ENCODE data around the gene CLASP2. TPM values are rescaled to one million over a fixed set of nuclear protein-coding genes. Genes with fewer than 3 reads are reported as not detected.

CLASP2 gene
- polyA plus RNA-seq, 3 donors, result 10.1 to 16.1 (median 13.9) TPM

- Histone ChIP-seq H3K9me3 (replicated peaks in 1 of 2; ENCODE audit: control insufficient read depth in 1 of 2, insufficient read depth in 1 of 2, low read length in 2 of 2) (peaks cover 13 to 17% of the 10 kb centered on the region in 2 donors), H3K4me2 (replicated peaks; ENCODE audit: extremely low read depth, low read length, poor library complexity, severe bottlenecking) (no peak overlapping the region), H4K20me1 (ENCODE audit: insufficient read depth, low read length) (no peaks in the 10 kb centered on the region), H3K27me3 (ENCODE audit: control insufficient read depth in 2 of 2, insufficient read depth in 2 of 2, low read length in 2 of 2) (no peaks in the 10 kb centered on the region), H3K9ac (ENCODE audit: insufficient read depth, low read length, poor library complexity, severe bottlenecking) (no peak overlapping the region), H2AFZ (ENCODE audit: insufficient read depth, low read depth, low read length, poor library complexity, severe bottlenecking) (no peak overlapping the region), H3K4me3 (replicated peaks in 1 of 3; ENCODE audit: low read depth in 2 of 3, low read length in 3 of 3) (no peak overlapping the region), H3K36me3 (replicated peaks in 1 of 2; ENCODE audit: control insufficient read depth in 1 of 2, insufficient read depth in 2 of 2, low read length in 2 of 2) (no peaks in the 10 kb centered on the region), H3K4me1 (ENCODE audit: control insufficient read depth in 1 of 2, insufficient read depth in 2 of 2, low read length in 2 of 2) (peaks cover 45 to 50% of the 10 kb centered on the region in 2 donors), H3K79me2 (ENCODE audit: insufficient read depth, low read length) (no peaks in the 10 kb centered on the region), H3K27ac (ENCODE audit: low read depth in 1 of 2, low read length in 2 of 2) (no peak overlapping the region)
- H3K4me3 Mint-ChIP-seq, result no peak overlapping the region
- no peaks in the 10 kb centered on the region for H3K36me3 Mint-ChIP-seq
- intact Hi-C loops (cut with micrococcal nuclease), result no loop called here
- no peak for DNase-seq
- H3K4me1 Mint-ChIP-seq, result peaks cover 48% of the 10 kb centered on the region
- no peak overlapping the region for H3K27ac Mint-ChIP-seq
- TF ChIP-seq, protein P1, sequence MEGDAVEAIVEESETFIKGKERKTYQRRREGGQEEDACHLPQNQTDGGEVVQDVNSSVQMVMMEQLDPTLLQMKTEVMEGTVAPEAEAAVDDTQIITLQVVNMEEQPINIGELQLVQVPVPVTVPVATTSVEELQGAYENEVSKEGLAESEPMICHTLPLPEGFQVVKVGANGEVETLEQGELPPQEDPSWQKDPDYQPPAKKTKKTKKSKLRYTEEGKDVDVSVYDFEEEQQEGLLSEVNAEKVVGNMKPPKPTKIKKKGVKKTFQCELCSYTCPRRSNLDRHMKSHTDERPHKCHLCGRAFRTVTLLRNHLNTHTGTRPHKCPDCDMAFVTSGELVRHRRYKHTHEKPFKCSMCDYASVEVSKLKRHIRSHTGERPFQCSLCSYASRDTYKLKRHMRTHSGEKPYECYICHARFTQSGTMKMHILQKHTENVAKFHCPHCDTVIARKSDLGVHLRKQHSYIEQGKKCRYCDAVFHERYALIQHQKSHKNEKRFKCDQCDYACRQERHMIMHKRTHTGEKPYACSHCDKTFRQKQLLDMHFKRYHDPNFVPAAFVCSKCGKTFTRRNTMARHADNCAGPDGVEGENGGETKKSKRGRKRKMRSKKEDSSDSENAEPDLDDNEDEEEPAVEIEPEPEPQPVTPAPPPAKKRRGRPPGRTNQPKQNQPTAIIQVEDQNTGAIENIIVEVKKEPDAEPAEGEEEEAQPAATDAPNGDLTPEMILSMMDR (IDR thresholded peaks at IDR 0.05), result no peak
- no peaks in the 10 kb centered on the region for H3K27me3 Mint-ChIP-seq (ENCODE audit: low read depth in 3 of 3)
- no CpG with 5 or more reads among the region's 2 CpGs for WGBS (ENCODE audit: insufficient coverage)
- peaks cover 8 to 22% (median 17%) of the 10 kb centered on the region in 7 donors for H3K9me3 Mint-ChIP-seq
Observed at GRCh38 chr3:33751336-33751735, 33.3 kb upstream of the CLASP2 start.

GRCh38 chr3:33750211-33750548 is 32.1 kb upstream of the CLASP2 start:
- Histone ChIP-seq H2AFZ (ENCODE audit: insufficient read depth, low read depth, low read length, poor library complexity, severe bottlenecking) (no peak overlapping the region), H3K36me3 (replicated peaks in 1 of 2; ENCODE audit: control insufficient read depth in 1 of 2, insufficient read depth in 2 of 2, low read length in 2 of 2) (no peaks in the 10 kb centered on the region), H3K4me2 (replicated peaks; ENCODE audit: extremely low read depth, low read length, poor library complexity, severe bottlenecking) (no peak overlapping the region), H3K4me3 (replicated peaks in 1 of 3; ENCODE audit: low read depth in 2 of 3, low read length in 3 of 3) (peak overlapping the region in 1 of 3 experiments; percentile 45), H3K79me2 (ENCODE audit: insufficient read depth, low read length) (no peaks in the 10 kb centered on the region), H4K20me1 (ENCODE audit: insufficient read depth, low read length) (no peaks in the 10 kb centered on the region), H3K27me3 (ENCODE audit: control insufficient read depth in 2 of 2, insufficient read depth in 2 of 2, low read length in 2 of 2) (no peaks in the 10 kb centered on the region), H3K9me3 (replicated peaks in 1 of 2; ENCODE audit: control insufficient read depth in 1 of 2, insufficient read depth in 1 of 2, low read length in 2 of 2) (peaks cover 13 to 14% of the 10 kb centered on the region in 2 donors), H3K9ac (ENCODE audit: insufficient read depth, low read length, poor library complexity, severe bottlenecking) (no peak overlapping the region), H3K4me1 (ENCODE audit: control insufficient read depth in 1 of 2, insufficient read depth in 2 of 2, low read length in 2 of 2) (peaks cover 49 to 53% of the 10 kb centered on the region in 2 donors), H3K27ac (ENCODE audit: low read depth in 1 of 2, low read length in 2 of 2) (peak overlapping the region in 1 of 2 donors; percentile 76)
- peaks cover 54% of the 10 kb centered on the region for H3K4me1 Mint-ChIP-seq
- no peak overlapping the region for H3K4me3 Mint-ChIP-seq
- peak in 2 of 3 donors; percentile 1 to 8 for DNase-seq
- intact Hi-C loops (cut with micrococcal nuclease), result no loop called here
- peak overlapping the region in 6 of 7 donors; percentile 24 to 85 (median 78) for H3K27ac Mint-ChIP-seq
- no peaks in the 10 kb centered on the region for H3K36me3 Mint-ChIP-seq
- TF ChIP-seq, protein P1 (IDR thresholded peaks at IDR 0.05), result no peak
- H3K9me3 Mint-ChIP-seq, result peaks cover 8 to 16% (median 13%) of the 10 kb centered on the region in 7 donors
- no CpG with 5 or more reads among the region's 3 CpGs for WGBS (ENCODE audit: insufficient coverage)
- no peaks in the 10 kb centered on the region for H3K27me3 Mint-ChIP-seq (ENCODE audit: low read depth in 3 of 3)
